Adipocyte (in vitro differentiated cells): ENCODE measurements around the gene RALA.
"Not testable (repeated sequence)": the region's sequence is repeated elsewhere in the genome, so short reads cannot be mapped to it uniquely, and the experiment has no call there.

Experiments
- DNase-seq: peaks from one replicate; pipeline ENCODE4 v3.0.0-alpha.2; 2015; ENCODE audit warnings: low read depth
- H3K27me3 ChIP-seq: replicated peaks from 2 replicates; pipeline ENCODE4 v1.7.0; 2013; ENCODE audit warnings: mild to moderate bottlenecking, low read length, moderate library complexity; ENCODE audit not compliant: control insufficient read depth, insufficient read depth
- H3K36me3 ChIP-seq: 2 replicates; pipeline ENCODE4 v1.7.0; 2013; ENCODE audit warnings: low read length, mild to moderate bottlenecking, moderate library complexity; ENCODE audit not compliant: control insufficient read depth, insufficient read depth, severe bottlenecking
- H3K4me1 ChIP-seq: 2 replicates; pipeline ENCODE4 v1.7.0; 2013; ENCODE audit warnings: mild to moderate bottlenecking, low read length, moderate library complexity; ENCODE audit not compliant: control insufficient read depth, insufficient read depth
- H3K4me3 ChIP-seq: 2 replicates; pipeline ENCODE4 v1.7.0; 2013; ENCODE audit warnings: mild to moderate bottlenecking, low read length, moderate library complexity
- H3K9ac ChIP-seq: 2 replicates; pipeline ENCODE4 v1.7.0; 2013; ENCODE audit warnings: mild to moderate bottlenecking, low read length, moderate library complexity
- H3K9me3 ChIP-seq: 2 replicates; pipeline ENCODE4 v1.7.0; 2013; ENCODE audit warnings: mild to moderate bottlenecking, low read length, moderate library complexity; ENCODE audit not compliant: control insufficient read depth

Gene RALA

DNA sequence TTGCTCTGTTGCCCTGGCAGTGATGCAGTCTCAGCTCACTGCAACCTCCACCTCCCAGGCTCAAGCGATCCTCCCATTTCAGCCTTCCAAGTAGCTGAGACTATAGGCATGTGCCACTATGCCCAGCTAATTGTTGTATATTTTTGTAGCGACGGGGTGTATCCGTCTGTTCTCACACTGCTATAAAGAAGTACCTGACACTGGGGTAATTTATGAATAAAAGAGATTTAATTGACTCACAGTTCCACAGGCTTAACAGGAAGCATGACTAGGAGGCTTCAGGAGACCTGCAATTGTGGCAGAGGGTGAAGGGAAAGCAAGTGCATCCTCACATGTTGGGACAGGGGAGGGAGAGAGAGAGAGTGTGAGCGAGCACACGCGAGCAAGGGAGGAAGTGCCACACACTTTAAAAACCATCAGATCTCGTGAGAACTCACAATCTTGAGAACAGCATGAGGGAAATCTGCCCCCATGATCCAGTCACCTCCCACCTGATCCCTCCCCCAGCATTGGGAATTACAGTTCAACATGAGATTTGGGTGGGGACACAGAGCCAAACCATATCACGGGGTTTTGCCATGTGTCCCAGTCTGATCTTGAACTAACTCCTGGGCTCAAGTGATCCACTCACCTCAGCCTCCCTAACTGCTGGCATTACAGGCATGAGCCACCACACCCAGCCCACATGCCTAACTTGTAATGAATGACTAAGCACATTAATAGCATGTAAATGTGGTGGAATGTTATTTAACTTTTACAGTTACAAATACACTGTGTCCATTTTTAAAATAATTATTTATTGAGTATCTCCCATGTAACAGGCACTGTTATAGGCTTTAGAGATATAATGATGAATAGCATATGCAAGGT is 65.5 kb downstream of the RALA start:
- Histone ChIP-seq H3K27me3 (no peaks in the 10 kb centered on the region), H3K4me1 (peaks cover 45% of the 10 kb centered on the region), H3K4me3 (no peak overlapping the region), H3K9ac (no peak overlapping the region), H3K36me3 (peaks cover 13% of the 10 kb centered on the region), H3K9me3 (no peaks in the 10 kb centered on the region)
- no peak for DNase-seq

DNA sequence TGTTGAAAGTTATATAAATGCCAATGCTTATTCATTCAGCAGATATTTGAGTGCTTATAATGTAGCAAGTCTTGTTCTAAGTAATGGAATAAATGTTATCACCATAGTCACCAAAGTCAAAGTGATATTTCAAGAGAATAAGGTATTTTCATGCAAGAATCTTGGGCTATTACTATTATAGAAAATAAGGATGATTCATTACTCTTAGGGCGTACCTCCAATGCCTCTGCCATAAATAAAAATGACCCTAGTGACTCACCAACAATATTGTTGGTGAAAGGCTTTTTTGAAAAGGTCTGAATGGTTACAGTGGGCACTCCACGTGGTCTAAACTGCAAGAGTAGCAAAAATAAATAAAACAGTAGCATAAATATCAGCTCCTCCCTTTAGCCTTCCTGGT is 68.4 kb downstream of the RALA start:
- peaks cover 19% of the 10 kb centered on the region for H3K36me3 ChIP-seq

DNA sequence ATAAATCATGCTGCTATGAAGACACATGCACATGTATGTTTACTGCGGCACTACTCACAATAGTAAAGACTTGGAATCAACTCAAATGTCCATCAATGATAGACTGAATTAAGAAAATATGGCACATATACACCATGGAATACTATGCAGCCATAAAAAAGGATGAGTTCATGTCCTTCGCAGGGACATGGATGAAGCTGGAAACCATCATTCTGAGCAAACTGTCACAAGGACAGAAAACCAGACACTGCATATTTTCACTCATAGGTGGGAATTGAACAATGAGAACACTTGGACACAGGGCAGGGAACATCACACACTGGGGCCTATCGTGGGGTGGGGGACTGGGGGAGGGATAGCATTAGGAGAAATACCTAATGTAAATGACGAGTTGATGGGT is 69.7 kb downstream of the RALA start:
- Histone ChIP-seq H3K36me3 (peaks cover 29% of the 10 kb centered on the region), H3K4me1 (peaks cover 44% of the 10 kb centered on the region)
- not testable (repeated sequence) for H3K9me3 ChIP-seq, H3K27me3 ChIP-seq, H3K9ac ChIP-seq, DNase-seq, H3K4me3 ChIP-seq

More for the DNA sequence above, 68.4 kb downstream of the RALA start:
- no peaks in the 10 kb centered on the region for H3K9me3 ChIP-seq
- H3K9ac ChIP-seq, result no peak overlapping the region
- H3K4me1 ChIP-seq, result peaks cover 32% of the 10 kb centered on the region
- DNase-seq, result peak; percentile 47
- H3K4me3 ChIP-seq, result no peak overlapping the region
- no peaks in the 10 kb centered on the region for H3K27me3 ChIP-seq

DNA sequence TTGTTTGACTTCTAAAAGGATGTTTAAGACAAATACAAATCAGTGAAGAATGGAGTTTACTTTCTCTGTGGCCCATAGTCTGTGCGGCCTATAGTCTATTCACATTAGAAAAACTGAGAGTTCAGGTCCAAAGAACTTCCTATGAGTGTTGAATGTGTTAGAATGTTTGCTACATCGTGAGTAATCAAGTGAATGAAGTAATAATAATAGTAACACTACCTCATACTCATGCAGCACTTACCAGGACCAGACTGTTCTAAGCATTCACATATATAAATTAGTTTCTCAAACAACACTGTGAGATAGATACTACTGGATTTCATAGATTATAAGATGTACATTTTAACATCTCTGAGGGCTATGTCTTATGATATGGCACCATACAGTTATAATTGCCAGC is 70.4 kb downstream of the RALA start:
- no peak overlapping the region for H3K9ac ChIP-seq
- peaks cover 36% of the 10 kb centered on the region for H3K36me3 ChIP-seq
- H3K4me1 ChIP-seq, result peaks cover 45% of the 10 kb centered on the region
- DNase-seq, result no peak
- H3K27me3 ChIP-seq, result no peaks in the 10 kb centered on the region
- no peak overlapping the region for H3K4me3 ChIP-seq
- no peaks in the 10 kb centered on the region for H3K9me3 ChIP-seq

- no peak overlapping the region for H3K9ac ChIP-seq
- H3K36me3 ChIP-seq, result peaks cover 42% of the 10 kb centered on the region
These were observed 72.6 kb downstream of the RALA start for GRCh38 chr7:39695852-39696586.

GRCh38 chr7:39696631-39697030 is 73.3 kb downstream of the RALA start:
- no peaks in the 10 kb centered on the region for H3K9me3 ChIP-seq
- no peaks in the 10 kb centered on the region for H3K27me3 ChIP-seq
- no peak for DNase-seq
- H3K9ac ChIP-seq, result no peak overlapping the region
- no peak overlapping the region for H3K4me3 ChIP-seq
- H3K36me3 ChIP-seq, result peaks cover 48% of the 10 kb centered on the region
- H3K4me1 ChIP-seq, result peaks cover 32% of the 10 kb centered on the region

More at GRCh38 chr7:39695852-39696586, 72.6 kb downstream of the RALA start:
- Histone ChIP-seq H3K27me3 (no peaks in the 10 kb centered on the region), H3K4me3 (no peak overlapping the region), H3K4me1 (peaks cover 38% of the 10 kb centered on the region), H3K9me3 (no peaks in the 10 kb centered on the region)
- no peak for DNase-seq

- DNase-seq, result no peak
- H3K4me3 ChIP-seq, result no peak overlapping the region
- H3K9me3 ChIP-seq, result no peaks in the 10 kb centered on the region
- peaks cover 25% of the 10 kb centered on the region for H3K4me1 ChIP-seq
- no peak overlapping the region for H3K9ac ChIP-seq
- H3K36me3 ChIP-seq, result peaks cover 50% of the 10 kb centered on the region
- no peaks in the 10 kb centered on the region for H3K27me3 ChIP-seq
These were observed 74.1 kb downstream of the RALA start for GRCh38 chr7:39697483-39697882.

DNA sequence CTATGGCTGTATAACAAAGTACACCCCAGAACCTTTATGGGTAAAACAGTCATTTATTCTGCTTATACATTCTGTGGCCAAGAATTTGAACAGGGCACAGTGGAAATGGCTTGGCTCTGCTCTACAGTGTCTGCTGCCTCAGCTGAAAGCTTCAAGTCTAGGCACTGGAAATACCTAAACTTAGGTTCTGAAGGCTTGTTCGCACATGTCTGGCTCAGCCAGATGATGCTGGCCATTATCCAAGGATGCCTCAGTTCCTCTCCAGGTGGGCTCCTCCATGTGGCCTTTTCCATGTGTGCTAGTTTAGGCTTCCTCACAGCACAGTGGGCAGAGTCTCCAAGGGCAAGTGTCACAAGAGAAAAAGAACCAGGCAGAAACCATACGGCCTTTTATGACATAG is 76.8 kb downstream of the RALA start:
- Histone ChIP-seq H3K36me3 (peaks cover 44% of the 10 kb centered on the region), H3K9me3 (no peaks in the 10 kb centered on the region), H3K4me3 (no peak overlapping the region), H3K4me1 (peaks cover 29% of the 10 kb centered on the region), H3K27me3 (no peaks in the 10 kb centered on the region), H3K9ac (no peak overlapping the region)
- DNase-seq, result no peak

- Histone ChIP-seq H3K9me3 (no peaks in the 10 kb centered on the region), H3K4me1 (peaks cover 26% of the 10 kb centered on the region), H3K9ac (no peak overlapping the region), H3K36me3 (peaks cover 45% of the 10 kb centered on the region), H3K4me3 (no peak overlapping the region), H3K27me3 (no peaks in the 10 kb centered on the region)
- no peak for DNase-seq
These were observed 77.6 kb downstream of the RALA start for GRCh38 chr7:39700932-39701331.

- H3K4me3 ChIP-seq, result no peak overlapping the region
- no peaks in the 10 kb centered on the region for H3K27me3 ChIP-seq
- H3K9me3 ChIP-seq, result no peaks in the 10 kb centered on the region
- H3K9ac ChIP-seq, result no peak overlapping the region
- no peak for DNase-seq
- H3K36me3 ChIP-seq, result peaks cover 47% of the 10 kb centered on the region
- peaks cover 14% of the 10 kb centered on the region for H3K4me1 ChIP-seq
These were observed 78.8 kb downstream of the RALA start for GRCh38 chr7:39702133-39702532.

GRCh38 chr7:39703144-39703543 is 79.8 kb downstream of the RALA start:
- Histone ChIP-seq H3K9ac (no peak overlapping the region), H3K4me3 (no peak overlapping the region), H3K27me3 (no peaks in the 10 kb centered on the region), H3K36me3 (peaks cover 50% of the 10 kb centered on the region), H3K9me3 (no peaks in the 10 kb centered on the region), H3K4me1 (peaks cover 4% of the 10 kb centered on the region)
- no peak for DNase-seq
